Measurements from ENCODE around the gene GPR83. TPM values are rescaled to one million over a fixed set of nuclear protein-coding genes. Genes with fewer than 3 reads are reported as not detected.

GPR83 gene
- total and polyA plus RNA-seq, 2 of the 4 experiments (the other 2 are of a cell fraction): under 0.01 to 0.07 TPM

DNA sequence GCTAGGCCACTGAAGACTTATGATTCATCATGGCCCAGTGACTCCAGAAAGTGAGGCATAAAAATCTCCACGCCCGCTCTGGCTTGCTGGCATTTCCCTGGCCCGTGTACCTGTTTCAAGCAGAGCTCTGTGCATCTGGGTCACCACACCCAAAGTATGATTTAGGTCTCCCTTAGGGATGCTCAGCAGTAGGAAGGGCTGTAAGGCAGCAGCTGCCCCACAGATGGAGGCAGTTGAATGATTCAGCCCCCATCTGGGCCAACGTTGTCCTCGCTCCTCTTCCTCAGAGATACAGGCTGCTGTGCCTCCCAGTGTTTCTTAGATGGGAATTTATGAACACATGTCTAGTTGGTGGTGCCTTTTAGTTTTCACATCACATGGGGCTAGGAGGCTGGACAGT lies 21.6 kb downstream of the GPR83 start:
- Histone ChIP-seq H3K9me1 (ENCODE audit: insufficient read depth, low read length) (no peaks in the 10 kb centered on the region), H3K56ac (ENCODE audit: extremely low read depth, insufficient read depth, low read length) (no peak overlapping the region), H3K4ac (ENCODE audit: low read depth, low read length) (no peak overlapping the region), H3K27ac (ENCODE audit: insufficient read depth, low read length) (no peak overlapping the region), H2AFZ (replicated peaks; ENCODE audit: low read length, poor library complexity) (no peak overlapping the region), H2BK15ac (ENCODE audit: low read depth, low read length) (no peak overlapping the region), H3K9ac (ENCODE audit: low read depth, low read length) (no peak overlapping the region), H3K4me3 (ENCODE audit: insufficient read depth, low read depth, low read length) (no peak overlapping the region), H3K79me1 (ENCODE audit: low read depth in 1 of 2, low read length in 2 of 2) (no peaks in the 10 kb centered on the region), H2BK5ac (ENCODE audit: low read depth, low read length, poor library complexity, severe bottlenecking) (no peak overlapping the region), H3K23ac (ENCODE audit: low read depth, low read length) (no peak overlapping the region), H4K5ac (ENCODE audit: low read depth, low read length) (no peak overlapping the region), H4K91ac (ENCODE audit: insufficient read depth, low read depth, low read length) (no peak overlapping the region), H4K8ac (ENCODE audit: low read depth in 2 of 2, low read length in 2 of 2) (no peak overlapping the region), H3K36me3 (ENCODE audit: control insufficient read depth, insufficient read depth, low read length) (no peaks in the 10 kb centered on the region), H3K4me1 (ENCODE audit: control insufficient read depth, insufficient read depth, low read length) (no peaks in the 10 kb centered on the region), H4K20me1 (ENCODE audit: insufficient read depth, low read length) (no peaks in the 10 kb centered on the region), H3K14ac (replicated peaks; ENCODE audit: low read depth, low read length) (no peak overlapping the region), H3K27me3 (ENCODE audit: control insufficient read depth, insufficient read depth, low read length) (no peaks in the 10 kb centered on the region; the same call in 1 of the 2 replicates), H3K4me2 (ENCODE audit: low read depth, low read length) (no peak overlapping the region), H2AK9ac (replicated peaks; ENCODE audit: low read depth, low read length, poor library complexity) (no peak overlapping the region), H2BK20ac (ENCODE audit: low read depth, low read length) (no peak overlapping the region), H2BK120ac (ENCODE audit: low read depth, low read length) (no peak overlapping the region), H2AK5ac (ENCODE audit: low read depth, low read length) (no peak overlapping the region), H3K18ac (ENCODE audit: low read depth, low read length) (no peak overlapping the region), H3K9me3 (ENCODE audit: control insufficient read depth, insufficient read depth, low read length) (no peaks in the 10 kb centered on the region)
- ATAC-seq (ENCODE audit: low read depth) (no peak), DNase-seq (no peak)
- ChIA-PET CTCF (no interaction called here), POLR2A (ENCODE audit: unreplicated experiment) (no interaction called here)
- TF ChIP-seq POLR2A (IDR thresholded peaks at IDR 0.05; ENCODE audit: low read depth, low read length) (no peak), SMC3 (IDR thresholded peaks at IDR 0.05; ENCODE audit: low read depth, low read length) (no peak), FOS (IDR thresholded peaks at IDR 0.05; ENCODE audit: low read depth, low read length) (no peak), MAFK (IDR thresholded peaks at IDR 0.05; ENCODE audit: low read depth, low read length) (no peak), RCOR1 (IDR thresholded peaks at IDR 0.05; ENCODE audit: insufficient replicate concordance, low read length) (no peak), CHD1 (IDR thresholded peaks at IDR 0.05; ENCODE audit: low read depth, low read length) (no peak), USF2 (IDR thresholded peaks at IDR 0.05; ENCODE audit: low read depth, low read length) (no peak), MXI1 (IDR thresholded peaks at IDR 0.05; ENCODE audit: borderline replicate concordance, low read depth, low read length) (no peak), BHLHE40 (IDR thresholded peaks at IDR 0.05; ENCODE audit: low read depth, low read length) (no peak), CEBPB (IDR thresholded peaks at IDR 0.05; ENCODE audit: low read depth, low read length) (no peak)
- in situ Hi-C loops (cut with MboI; ENCODE audit: low sequenced_read_pairs) (no loop called here), intact Hi-C loops (cut with micrococcal nuclease) (no loop called here), dilution Hi-C loops (cut with HindIII; ENCODE audit: low sequenced_read_pairs, unreplicated experiment) (no loop called here)
- 83% methylated on average over 3 of the region's 5 CpGs; no CpG with 5 or more reads in 1 of the 2 experiments for WGBS, 2 experiments (ENCODE audit: extremely low coverage in 2 of 2, insufficient read length in 1 of 2)
- BruUV-seq (replicated peaks): no TSS peak

Data from IMR-90 (cell line).